NB4 (cell line): Measurements from ENCODE around the gene ALDH5A1.

Experiments
- CTCF ChIP-seq: IDR thresholded peaks from one replicate; pipeline ENCODE4 v1.5.1; 2012; ENCODE audit warnings: low read depth, low read length
- POLR2A ChIP-seq: IDR thresholded peaks from 2 replicates; pipeline ENCODE4 v1.6.1; 2011; ENCODE audit warnings: mild to moderate bottlenecking; ENCODE audit not compliant: insufficient read length; ENCODE audit errors: extremely low read depth

- TF ChIP-seq CTCF (no peak), POLR2A (no peak)
Measured at GRCh38 chr6:24478903-24479302, 15.9 kb upstream of the ALDH5A1 start.
